Spinal cord (tissue), 10 donors: Measurements from ENCODE around the gene CSNK2A3. TPM values are rescaled to one million over a fixed set of nuclear protein-coding genes. Genes with fewer than 3 reads are reported as not detected.
"Not testable (repeated sequence)": the region's sequence is repeated elsewhere in the genome, so short reads cannot be mapped to it uniquely, and the experiment has no call there.

Experiments
- DNase-seq, 6 donors: peaks; one replicate each; pipeline versions ENCODE4 v3.0.0 to v3.0.0-alpha.2; 2013 to 2015; ENCODE audit warnings: low spot score in 6 of 6, low read depth in 4 of 6
- H3K27ac ChIP-seq: one replicate; pipeline ENCODE4 v1.5.1; 2013; ENCODE audit warnings: low read depth, low read length, control low read depth
- H3K27me3 ChIP-seq: one replicate; pipeline ENCODE4 v1.6.1; 2013; ENCODE audit warnings: low read length; ENCODE audit not compliant: control insufficient read depth, insufficient read depth
- H3K36me3 ChIP-seq: one replicate; pipeline ENCODE4 v1.6.1; 2013; ENCODE audit warnings: low read length; ENCODE audit not compliant: control insufficient read depth, insufficient read depth
- H3K4me1 ChIP-seq: one replicate; pipeline ENCODE4 v1.6.1; 2013; ENCODE audit warnings: low read length; ENCODE audit not compliant: control insufficient read depth, insufficient read depth
- H3K4me3 ChIP-seq: one replicate; pipeline ENCODE4 v1.5.1; 2013; ENCODE audit warnings: low read depth, low read length, control low read depth
- H3K9me3 ChIP-seq: one replicate; pipeline ENCODE4 v1.6.1; 2013; ENCODE audit warnings: low read length; ENCODE audit not compliant: control insufficient read depth, insufficient read depth
- WGBS: methylation state at CpG from one replicate; pipeline ENCODE4 v1.1.5; 2013; ENCODE audit warnings: missing lambda C conversion rate; ENCODE audit not compliant: insufficient coverage; 5-methylcytosine and 5-hydroxymethylcytosine counted together
- long read RNA-seq, 4 donors: transcript quantifications; one replicate each; lab custom pipeline, GENCODE V29; 2026
- polyA plus RNA-seq, 2 donors: library from polyadenylated mRNA; unstranded; fragments of 120-200 nt; gene quantifications; one replicate each; pipeline ENCODE4 v1.2.1, GENCODE V29; 2013; ENCODE audit not compliant: insufficient read length in 2 of 2
- total RNA-seq, 2 donors: library from RNA; depleted of rRNA in 1 of 2; stranded (reverse); fragments of 120-200 nt in 1 of 2; fragments of >200 nt in 1 of 2; gene quantifications; one replicate each; pipeline versions ENCODE4 v1.2.3 to v1.2.4, GENCODE V29; 2013 to 2014
- donor health status: healthy.

CSNK2A3 gene
- total RNA-seq (1 to 10 TPM; 2.7 to 4.5 TPM), polyA plus RNA-seq (1 to 10 TPM; 2.0 to 3.5 TPM)
- long read RNA-seq, donor 1, partial matches to known transcripts = 0 of 2 reads
- long read RNA-seq, donor 1, other reads (novel, unspliced or antisense) = 0 of 2 reads
- long read RNA-seq, donor 2, partial matches to known transcripts = 0 of 3 reads
- long read RNA-seq, donor 2, other reads (novel, unspliced or antisense) = 0 of 3 reads
- long read RNA-seq, donor 3, partial matches to known transcripts = 0 of 1 reads
- long read RNA-seq, donor 3, other reads (novel, unspliced or antisense) = 0 of 1 reads
- long read RNA-seq, donor 4, partial matches to known transcripts = 0 of 4 reads
- long read RNA-seq, donor 4, other reads (novel, unspliced or antisense) = 0 of 4 reads

- H3K4me3 ChIP-seq, H3K27me3 ChIP-seq, H3K27ac ChIP-seq, H3K36me3 ChIP-seq, H3K9me3 ChIP-seq, DNase-seq: not testable (repeated sequence)
- H3K4me1 ChIP-seq = peaks cover 15% of the 10 kb centered on the region
- no CpG with 5 or more reads among the region's 11 CpGs for WGBS
These were observed at the start of gene CSNK2A3 for GRCh38 chr11:11352878-11353277. Gene CSNK2A3 (minus strand): TSS chr11:11353250. CDS start chr11:11353119, 131 bp downstream.

- WGBS = no CpG with 5 or more reads among the region's 3 CpGs
- Histone ChIP-seq H3K27me3 (peaks cover 7% of the 10 kb centered on the region), H3K4me1 (peaks cover 18% of the 10 kb centered on the region), H3K36me3 (no peaks in the 10 kb centered on the region), H3K4me3 (no peak overlapping the region), H3K27ac (no peak overlapping the region), H3K9me3 (no peaks in the 10 kb centered on the region)
- DNase-seq = no peak
These were observed 49.0 kb upstream of the CSNK2A3 start for GRCh38 chr11:11401960-11402535.

- no peak for DNase-seq
- Histone ChIP-seq H3K27me3 (peaks cover 5% of the 10 kb centered on the region), H3K4me3 (no peak overlapping the region), H3K4me1 (peaks cover 13% of the 10 kb centered on the region), H3K36me3 (no peaks in the 10 kb centered on the region), H3K27ac (no peak overlapping the region), H3K9me3 (no peaks in the 10 kb centered on the region)
- WGBS = 79% methylated on average over 8 of the region's 9 CpGs
These were observed 47.7 kb upstream of the CSNK2A3 start for GRCh38 chr11:11400635-11401232.

GRCh38 chr11:11400121-11400520 is 47.1 kb upstream of the CSNK2A3 start:
- no peak overlapping the region for H3K4me3 ChIP-seq
- H3K27me3 ChIP-seq = peaks cover 5% of the 10 kb centered on the region
- 100% methylated on average over 1 of the region's 3 CpGs for WGBS
- no peaks in the 10 kb centered on the region for H3K9me3 ChIP-seq
- no peak overlapping the region for H3K27ac ChIP-seq
- DNase-seq = no peak
- H3K4me1 ChIP-seq = peaks cover 13% of the 10 kb centered on the region
- H3K36me3 ChIP-seq = no peaks in the 10 kb centered on the region

GRCh38 chr11:11397781-11398180 is 44.7 kb upstream of the CSNK2A3 start:
- WGBS = 90% methylated on average over 2 of the region's 3 CpGs
- no peaks in the 10 kb centered on the region for H3K36me3 ChIP-seq
- no peak overlapping the region for H3K4me3 ChIP-seq
- H3K27ac ChIP-seq = no peak overlapping the region
- DNase-seq = peak in 1 of 6 donors; percentile 90
- H3K4me1 ChIP-seq = no peaks in the 10 kb centered on the region
- peaks cover 2% of the 10 kb centered on the region for H3K27me3 ChIP-seq
- H3K9me3 ChIP-seq = no peaks in the 10 kb centered on the region

- Histone ChIP-seq H3K27ac (no peak overlapping the region), H3K9me3 (no peaks in the 10 kb centered on the region), H3K4me1 (no peaks in the 10 kb centered on the region), H3K4me3 (no peak overlapping the region), H3K36me3 (no peaks in the 10 kb centered on the region), H3K27me3 (no peaks in the 10 kb centered on the region)
- 57% methylated on average over 1 of the region's 2 CpGs for WGBS
- no peak for DNase-seq
These were observed 44.0 kb upstream of the CSNK2A3 start for GRCh38 chr11:11397036-11397415.

GRCh38 chr11:11396301-11397035 is 43.4 kb upstream of the CSNK2A3 start:
- 61% methylated on average over 6 of the region's 11 CpGs for WGBS
- DNase-seq = peak in 1 of 6 donors; percentile 86
- no peak overlapping the region for H3K27ac ChIP-seq

GRCh38 chr11:11395126-11395525 is 42.1 kb upstream of the CSNK2A3 start:
- Histone ChIP-seq H3K9me3 (no peaks in the 10 kb centered on the region), H3K27me3 (no peaks in the 10 kb centered on the region), H3K27ac (no peak overlapping the region), H3K36me3 (no peaks in the 10 kb centered on the region), H3K4me1 (no peaks in the 10 kb centered on the region), H3K4me3 (no peak overlapping the region)
- 86% methylated on average over 1 of the region's 2 CpGs for WGBS
- DNase-seq = no peak

More at GRCh38 chr11:11396301-11397035, 43.4 kb upstream of the CSNK2A3 start:
- Histone ChIP-seq H3K4me1 (no peaks in the 10 kb centered on the region), H3K27me3 (no peaks in the 10 kb centered on the region), H3K4me3 (no peak overlapping the region), H3K9me3 (no peaks in the 10 kb centered on the region), H3K36me3 (no peaks in the 10 kb centered on the region)

GRCh38 chr11:11394241-11394640 is 41.2 kb upstream of the CSNK2A3 start:
- no peaks in the 10 kb centered on the region for H3K9me3 ChIP-seq
- no peaks in the 10 kb centered on the region for H3K4me1 ChIP-seq
- H3K27me3 ChIP-seq = no peaks in the 10 kb centered on the region
- no peak for DNase-seq
- H3K36me3 ChIP-seq = no peaks in the 10 kb centered on the region
- H3K27ac ChIP-seq = no peak overlapping the region
- H3K4me3 ChIP-seq = no peak overlapping the region
